GM12892 (cell line): ENCODE measurements around the gene EPS8.

Source experiments
- POLR2A ChIP-seq: IDR thresholded peaks from 2 replicates; pipeline ENCODE4 v1.6.1; 2011; ENCODE audit warnings: low read depth, low read length, control low read depth
- POLR2AphosphoS5 ChIP-seq: IDR thresholded peaks from 2 replicates; pipeline ENCODE4 v1.6.1; 2011; ENCODE audit warnings: low read depth, low read length, control low read depth

- TF ChIP-seq POLR2AphosphoS5 = no peak
- no peak for TF ChIP-seq POLR2A
Observed at GRCh38 chr12:15603474-15604085, 185.6 kb downstream of the EPS8 start.
